Cerebellar cortex (tissue), 1 donor: Measurements from ENCODE around the gene SLC25A43.
"Not testable (repeated sequence)": the region's sequence is repeated elsewhere in the genome, so short reads cannot be mapped to it uniquely, and the experiment has no call there.

Experiments used
- DNase-seq: peaks from one replicate; pipeline ENCODE4 v3.0.0-alpha.2; 2015; ENCODE audit warnings: low spot score

The SLC25A43 gene

GRCh38 chrX:119410027-119410819, 11.1 kb downstream of the SLC25A43 start:
- no peak for DNase-seq

- DNase-seq = no peak
These were observed 11.7 kb downstream of the SLC25A43 start for GRCh38 chrX:119410854-119411253.

- DNase-seq = no peak
These were observed 12.8 kb downstream of the SLC25A43 start for GRCh38 chrX:119411959-119412358.

GRCh38 chrX:119417376-119417775, 18.2 kb downstream of the SLC25A43 start:
- DNase-seq = no peak

GRCh38 chrX:119417842-119418241, 18.7 kb downstream of the SLC25A43 start:
- DNase-seq = peak; percentile 16

GRCh38 chrX:119419146-119419545, 20.0 kb downstream of the SLC25A43 start:
- no peak for DNase-seq

GRCh38 chrX:119419898-119420297, 20.8 kb downstream of the SLC25A43 start:
- no peak for DNase-seq

GRCh38 chrX:119421016-119421705, 22.0 kb downstream of the SLC25A43 start:
- no peak for DNase-seq

GRCh38 chrX:119423631-119424030, 24.5 kb downstream of the SLC25A43 start:
- DNase-seq = no peak

GRCh38 chrX:119424999-119425398, 25.9 kb downstream of the SLC25A43 start:
- no peak for DNase-seq

GRCh38 chrX:119427024-119427794, 28.1 kb downstream of the SLC25A43 start:
- DNase-seq = no peak

- DNase-seq = no peak
These were observed 28.7 kb downstream of the SLC25A43 start for GRCh38 chrX:119427795-119428185.

GRCh38 chrX:119429471-119429870, 30.3 kb downstream of the SLC25A43 start:
- no peak for DNase-seq

- DNase-seq = not testable (repeated sequence)
These were observed 42.2 kb downstream of the SLC25A43 start for GRCh38 chrX:119441295-119441694.

GRCh38 chrX:119442286-119442685, 43.1 kb downstream of the SLC25A43 start:
- DNase-seq = no peak

GRCh38 chrX:119453202-119453601, 54.1 kb downstream of the SLC25A43 start:
- DNase-seq = no peak

- no peak for DNase-seq
These were observed 56.1 kb downstream of the SLC25A43 start for GRCh38 chrX:119455264-119455663.

GRCh38 chrX:119459181-119459580, 60.0 kb downstream of the SLC25A43 start:
- no peak for DNase-seq

GRCh38 chrX:119465555-119465954, 66.4 kb downstream of the SLC25A43 start:
- DNase-seq = no peak

GRCh38 chrX:119466970-119467369, 67.8 kb downstream of the SLC25A43 start:
- no peak for DNase-seq

GRCh38 chrX:119467433-119467832, 68.3 kb downstream of the SLC25A43 start:
- DNase-seq = no peak

GRCh38 chrX:119467842-119468550, 68.9 kb downstream of the SLC25A43 start, which contains the start of gene SLC25A5:
Gene SLC25A5, plus strand, starts transcription at chrX:119468444. Its CDS starts 72 bp downstream, at chrX:119468516.
- peak; percentile 81 for DNase-seq
